H9 (cell line): ENCODE data around the gene NDUFS2. TPM values are rescaled to one million over a fixed set of nuclear protein-coding genes. Genes with fewer than 3 reads are reported as not detected.

Experiments used
- DNase-seq: peaks from one replicate; pipeline ENCODE4 v3.0.0-alpha.2; 2017
- H2AFZ ChIP-seq: one replicate; pipeline ENCODE4 v1.6.1; 2013; ENCODE audit warnings: mild to moderate bottlenecking, low read length, control low read depth, moderate library complexity
- H2AK5ac ChIP-seq: 2 replicates; pipeline ENCODE4 v1.6.1; 2013; ENCODE audit warnings: low read length, control low read depth, mixed read lengths; ENCODE audit not compliant: insufficient read length
- H2BK120ac ChIP-seq: one replicate; pipeline ENCODE4 v1.6.1; 2013; ENCODE audit warnings: low read depth, mild to moderate bottlenecking, low read length, control low read depth, inconsistent platforms; ENCODE audit not compliant: poor library complexity, severe bottlenecking
- H2BK12ac ChIP-seq: 2 replicates; pipeline ENCODE4 v1.6.1; 2013; ENCODE audit warnings: low read length, control low read depth, mixed read lengths, low read depth; ENCODE audit not compliant: insufficient read length
- H2BK15ac ChIP-seq: 2 replicates; pipeline ENCODE4 v1.6.1; 2013; ENCODE audit warnings: low read depth, low read length, control low read depth
- H2BK20ac ChIP-seq: one replicate; pipeline ENCODE4 v1.6.1; 2013; ENCODE audit warnings: low read depth, mild to moderate bottlenecking, low read length, control low read depth, inconsistent platforms; ENCODE audit not compliant: poor library complexity, severe bottlenecking
- H2BK5ac ChIP-seq: 2 replicates; pipeline ENCODE4 v1.6.1; 2013; ENCODE audit warnings: low read length, control low read depth, mixed read lengths; ENCODE audit not compliant: insufficient read length
- H3K14ac ChIP-seq: 2 replicates; pipeline ENCODE4 v1.6.1; 2013; ENCODE audit warnings: low read length, control low read depth; ENCODE audit not compliant: insufficient read depth
- H3K18ac ChIP-seq: 2 replicates; pipeline ENCODE4 v1.6.1; 2013; ENCODE audit warnings: low read depth, mild to moderate bottlenecking, mixed read lengths, low read length, control low read depth; ENCODE audit not compliant: insufficient read length
- H3K23ac ChIP-seq: 2 replicates; pipeline ENCODE4 v1.6.1; 2013; ENCODE audit warnings: low read length, control low read depth, mixed read lengths, low read depth; ENCODE audit not compliant: insufficient read length
- H3K23me2 ChIP-seq: 2 replicates; pipeline ENCODE4 v1.6.1; 2013; ENCODE audit warnings: low read depth, mild to moderate bottlenecking, mixed read lengths, low read length, control low read depth; ENCODE audit not compliant: insufficient read length, poor library complexity, severe bottlenecking
- H3K27ac ChIP-seq: 2 replicates; pipeline ENCODE4 v1.5.1; 2013; ENCODE audit warnings: low read length, control low read depth, mixed read lengths, low read depth; ENCODE audit not compliant: insufficient read length
- H3K27me3 ChIP-seq: 2 replicates; pipeline ENCODE4 v1.6.1; 2013; ENCODE audit warnings: low read length, control low read depth, inconsistent platforms; ENCODE audit not compliant: insufficient read depth
- H3K4ac ChIP-seq: 2 replicates; pipeline ENCODE4 v1.6.1; 2013; ENCODE audit warnings: low read depth, mild to moderate bottlenecking, control low read depth, inconsistent platforms, low read length, moderate library complexity
- H3K4me1 ChIP-seq: 2 replicates; pipeline ENCODE4 v1.6.1; 2013; ENCODE audit warnings: low read length, control low read depth, inconsistent platforms; ENCODE audit not compliant: insufficient read depth
- H3K4me2 ChIP-seq: 2 replicates; pipeline ENCODE4 v1.6.1; 2013; ENCODE audit warnings: low read length, control low read depth, mixed read lengths; ENCODE audit not compliant: insufficient read length, insufficient read depth
- H3K56ac ChIP-seq: 2 replicates; pipeline ENCODE4 v1.6.1; 2013; ENCODE audit warnings: low read depth, mild to moderate bottlenecking, mixed read lengths, low read length, control low read depth; ENCODE audit not compliant: insufficient read length
- H3K79me1 ChIP-seq: 2 replicates; pipeline ENCODE4 v1.6.1; 2013; ENCODE audit warnings: low read depth, mild to moderate bottlenecking, moderate library complexity, low read length, control low read depth, inconsistent platforms; ENCODE audit not compliant: insufficient read depth, poor library complexity, severe bottlenecking
- H3K79me2 ChIP-seq: 2 replicates; pipeline ENCODE4 v1.6.1; 2013; ENCODE audit warnings: low read length, control low read depth, inconsistent platforms; ENCODE audit not compliant: insufficient read depth
- H3K9ac ChIP-seq: 2 replicates; pipeline ENCODE4 v1.6.1; 2013; ENCODE audit warnings: low read length, control low read depth, mixed read lengths; ENCODE audit not compliant: insufficient read length; ENCODE audit errors: extremely low read depth
- H3K9me3 ChIP-seq: one replicate; pipeline ENCODE4 v1.6.1; 2013; ENCODE audit warnings: low read depth, low read length, inconsistent platforms; ENCODE audit not compliant: control insufficient read depth
- H3T11ph ChIP-seq: one replicate; pipeline ENCODE4 v1.6.1; 2013; ENCODE audit warnings: mild to moderate bottlenecking, low read length, control low read depth, inconsistent platforms
- H4K20me1 ChIP-seq: one replicate; pipeline ENCODE4 v1.6.1; 2013; ENCODE audit not compliant: control insufficient read depth, insufficient read length, insufficient read depth
- H4K5ac ChIP-seq: 2 replicates; pipeline ENCODE4 v1.6.1; 2013; ENCODE audit warnings: low read depth, mild to moderate bottlenecking, mixed read lengths, low read length, control low read depth; ENCODE audit not compliant: insufficient read length
- H4K8ac ChIP-seq: replicated peaks from 2 replicates; pipeline ENCODE4 v1.6.1; 2013; ENCODE audit warnings: low read length, control low read depth, mixed read lengths, low read depth; ENCODE audit not compliant: insufficient read length
- H4K91ac ChIP-seq: 2 replicates; pipeline ENCODE4 v1.6.1; 2013; ENCODE audit warnings: low read depth, mild to moderate bottlenecking, moderate library complexity, mixed read lengths, low read length, control low read depth; ENCODE audit not compliant: insufficient read length
- H3K27ac Mint-ChIP-seq, 3 experiments: 2 replicates in 2 of 3; 3 replicates in 1 of 3; pipeline ENCODE4 v1.8.0; 2020 to 2021; ENCODE audit warnings: mixed read lengths in 3 of 3, mild to moderate bottlenecking in 1 of 3, moderate library complexity in 1 of 3
- H3K27me3 Mint-ChIP-seq: 2 replicates; pipeline ENCODE4 v1.8.0; 2021; ENCODE audit warnings: low read depth, mild to moderate bottlenecking, moderate library complexity, mixed read lengths
- H3K36me3 Mint-ChIP-seq, 3 experiments: 2 replicates in 2 of 3; 3 replicates in 1 of 3; pipeline ENCODE4 v1.8.0; 2020 to 2021; ENCODE audit warnings: low read depth in 3 of 3, mixed read lengths in 3 of 3; ENCODE audit not compliant: insufficient read depth in 1 of 3
- H3K4me1 Mint-ChIP-seq, 2 experiments: 2 replicates each; pipeline ENCODE4 v1.8.0; 2020; ENCODE audit warnings: mixed read lengths in 2 of 2
- H3K4me3 Mint-ChIP-seq, 2 experiments: 2 replicates in 1 of 2; 3 replicates in 1 of 2; pipeline ENCODE4 v1.8.0; 2020 to 2021; ENCODE audit warnings: mild to moderate bottlenecking in 2 of 2, mixed read lengths in 2 of 2, moderate library complexity in 1 of 2
- H3K9me3 Mint-ChIP-seq, 2 experiments: 2 replicates in 1 of 2; 3 replicates in 1 of 2; pipeline ENCODE4 v1.8.0; 2020; ENCODE audit warnings: mild to moderate bottlenecking in 2 of 2, mixed read lengths in 2 of 2, moderate library complexity in 1 of 2
- WGBS: extraction: QIAGEN DNeasy Blood & Tissue Kit; methylation state at CpG from one replicate; pipeline ENCODE4 v1.1.7; 2013; ENCODE audit warnings: missing lambda C conversion rate, low lambda C conversion rate, mixed read lengths; ENCODE audit not compliant: insufficient read length; ENCODE audit errors: extremely low coverage; 5-methylcytosine and 5-hydroxymethylcytosine counted together
- total RNA-seq: library from RNA; stranded (reverse); gene quantifications from 2 replicates; pipeline ENCODE4 v1.2.1, GENCODE V29; 2021
- TF ChIP-seq, protein P1 (sequence below): fragments of 200-600 bp; sonication (generic); conservative IDR thresholded peaks from 3 replicates; pipeline ENCODE4 v1.8.0; 2021; ENCODE audit warnings: antibody characterized with exemption, mild to moderate bottlenecking

NDUFS2 gene
- total RNA-seq, 1 experiment from 2014 or later, result 84.5 TPM

DNA sequence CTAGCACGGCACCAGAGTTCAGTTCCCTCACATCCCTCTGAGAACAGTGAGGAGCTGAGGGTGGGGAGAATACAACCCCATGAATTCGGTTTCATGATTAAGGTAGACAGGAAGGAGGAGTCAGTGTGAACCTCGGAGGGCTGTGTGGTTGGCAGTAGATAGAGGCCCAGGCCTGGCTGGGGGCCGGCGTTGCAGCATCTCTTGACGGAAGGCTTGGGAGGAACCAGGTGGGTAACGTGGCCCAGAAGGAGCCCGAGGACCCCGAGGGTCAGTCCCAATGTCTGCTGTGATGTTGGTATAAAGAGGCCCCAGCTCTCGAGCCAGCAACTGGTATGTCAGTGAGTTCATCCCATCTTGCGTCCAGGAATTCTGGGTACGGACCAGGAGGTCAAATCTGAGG is 30.5 kb upstream of the NDUFS2 start:
- Histone ChIP-seq H3K27ac (no peak overlapping the region), H3K23me2 (peaks cover 8% of the 10 kb centered on the region), H3K4me2 (no peak overlapping the region), H3K79me1 (no peaks in the 10 kb centered on the region), H3K4ac (no peak overlapping the region), H2BK15ac (no peak overlapping the region), H3K23ac (no peak overlapping the region), H3K27me3 (no peaks in the 10 kb centered on the region), H4K8ac (no peak overlapping the region), H2BK5ac (no peak overlapping the region), H4K20me1 (no peaks in the 10 kb centered on the region), H2BK120ac (no peak overlapping the region), H3K14ac (no peak overlapping the region), H4K5ac (no peak overlapping the region), H3K18ac (no peak overlapping the region), H2BK12ac (no peak overlapping the region), H2AFZ (no peak overlapping the region), H4K91ac (no peak overlapping the region), H3K4me1 (no peaks in the 10 kb centered on the region; the same call in 1 of the 2 replicates), H3K79me2 (no peaks in the 10 kb centered on the region), H3K56ac (no peak overlapping the region), H3T11ph (no peak overlapping the region), H2BK20ac (no peak overlapping the region), H3K9me3 (no peaks in the 10 kb centered on the region), H3K9ac (no peak overlapping the region), H2AK5ac (no peak overlapping the region)
- no CpG with 5 or more reads among the region's 12 CpGs for WGBS
- H3K27ac Mint-ChIP-seq, result peak overlapping the region in 1 of 3 experiments; percentile 74; a peak in 2 of 7 replicates
- DNase-seq, result no peak
- TF ChIP-seq, protein P1, sequence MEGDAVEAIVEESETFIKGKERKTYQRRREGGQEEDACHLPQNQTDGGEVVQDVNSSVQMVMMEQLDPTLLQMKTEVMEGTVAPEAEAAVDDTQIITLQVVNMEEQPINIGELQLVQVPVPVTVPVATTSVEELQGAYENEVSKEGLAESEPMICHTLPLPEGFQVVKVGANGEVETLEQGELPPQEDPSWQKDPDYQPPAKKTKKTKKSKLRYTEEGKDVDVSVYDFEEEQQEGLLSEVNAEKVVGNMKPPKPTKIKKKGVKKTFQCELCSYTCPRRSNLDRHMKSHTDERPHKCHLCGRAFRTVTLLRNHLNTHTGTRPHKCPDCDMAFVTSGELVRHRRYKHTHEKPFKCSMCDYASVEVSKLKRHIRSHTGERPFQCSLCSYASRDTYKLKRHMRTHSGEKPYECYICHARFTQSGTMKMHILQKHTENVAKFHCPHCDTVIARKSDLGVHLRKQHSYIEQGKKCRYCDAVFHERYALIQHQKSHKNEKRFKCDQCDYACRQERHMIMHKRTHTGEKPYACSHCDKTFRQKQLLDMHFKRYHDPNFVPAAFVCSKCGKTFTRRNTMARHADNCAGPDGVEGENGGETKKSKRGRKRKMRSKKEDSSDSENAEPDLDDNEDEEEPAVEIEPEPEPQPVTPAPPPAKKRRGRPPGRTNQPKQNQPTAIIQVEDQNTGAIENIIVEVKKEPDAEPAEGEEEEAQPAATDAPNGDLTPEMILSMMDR, result no peak
- peaks cover 25 to 70% (median 69%) of the 10 kb centered on the region in 3 experiments; a peak in 6 of 7 replicates for H3K36me3 Mint-ChIP-seq
- no peaks in the 10 kb centered on the region for H3K9me3 Mint-ChIP-seq
- H3K27me3 Mint-ChIP-seq, result no peaks in the 10 kb centered on the region; the same call in 1 of the 2 replicates
- H3K4me1 Mint-ChIP-seq, result peaks cover 16 to 23% of the 10 kb centered on the region in 2 experiments
- H3K4me3 Mint-ChIP-seq, result no peak overlapping the region
